Measurements from ENCODE around the gene FKBP8.

DNA sequence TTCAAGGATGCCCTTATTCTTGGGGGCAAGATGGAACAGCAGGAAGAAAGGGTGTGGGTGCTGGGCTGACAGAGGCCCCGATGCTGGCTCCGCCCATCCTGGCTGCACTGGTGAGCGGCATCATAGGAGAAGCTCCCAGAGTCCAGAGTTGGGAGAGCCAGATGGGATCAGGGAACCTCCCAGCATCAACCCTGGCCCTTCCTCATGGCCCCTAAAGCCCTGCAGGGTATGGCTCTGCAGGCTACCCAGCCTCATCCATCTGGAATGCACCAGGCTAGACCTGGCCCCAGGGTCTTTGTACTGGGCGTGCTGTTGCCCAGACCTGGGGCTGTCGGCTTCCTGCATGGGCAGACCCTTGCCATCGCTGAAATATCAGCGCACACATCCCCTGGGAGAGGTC lies 13.6 kb downstream of the FKBP8 start:
- TF ChIP-seq CTCF (conservative IDR thresholded peaks at IDR 0.05) (no peak), EZH2 (IDR thresholded peaks at IDR 0.05; ENCODE audit: low read depth) (no peak)
